Measurements from ENCODE around the gene DDAH2.

GRCh38 chr6:31718265-31718664, 10.8 kb downstream of the DDAH2 start:
- no peak for TF ChIP-seq CTCF (IDR thresholded peaks at IDR 0.05; ENCODE audit: borderline replicate concordance, extremely low read depth, low read length, poor library complexity, severe bottlenecking)
- TF ChIP-seq EZH2 (IDR thresholded peaks at IDR 0.05; ENCODE audit: borderline replicate concordance, low read depth, low read length, severe bottlenecking): no peak

Measured in DND-41 (cell line).